Measurements from ENCODE around the gene INAVA.

The INAVA gene

GRCh38 chr1:200877839-200878551 lies 16.7 kb upstream of the INAVA start:
- no peak for DNase-seq

- no peak for DNase-seq
Observed at GRCh38 chr1:200880212-200880611, 14.5 kb upstream of the INAVA start.

GRCh38 chr1:200883118-200883517 lies 11.6 kb upstream of the INAVA start:
- DNase-seq = no peak

GRCh38 chr1:200885623-200886402 lies 8.9 kb upstream of the INAVA start:
- DNase-seq = no peak

GRCh38 chr1:200886594-200886993 lies 8.1 kb upstream of the INAVA start:
- DNase-seq = no peak

GRCh38 chr1:200887036-200887435 lies 7.7 kb upstream of the INAVA start:
- DNase-seq = no peak

- DNase-seq = no peak
Observed at GRCh38 chr1:200887772-200888348, 6.8 kb upstream of the INAVA start.

- no peak for DNase-seq
Observed at GRCh38 chr1:200888349-200888838, 6.3 kb upstream of the INAVA start.

GRCh38 chr1:200889571-200889970 lies 5.1 kb upstream of the INAVA start:
- DNase-seq = no peak

- DNase-seq = no peak
Observed at GRCh38 chr1:200890027-200890426, 4.7 kb upstream of the INAVA start.

- DNase-seq = no peak
Observed at GRCh38 chr1:200890818-200891773, 3.6 kb upstream of the INAVA start.

- DNase-seq = no peak
Observed at GRCh38 chr1:200891774-200892157, 2.9 kb upstream of the INAVA start.

GRCh38 chr1:200892546-200892945 lies 2.2 kb upstream of the INAVA start:
- DNase-seq = no peak

- DNase-seq = no peak
Observed at GRCh38 chr1:200892958-200893357, 1.7 kb upstream of the INAVA start.

- DNase-seq = no peak
Observed at GRCh38 chr1:200893411-200893901, 1.2 kb upstream of the INAVA start.

- DNase-seq = no peak
Observed at GRCh38 chr1:200895443-200895789, 716 bp downstream of the INAVA start.

GRCh38 chr1:200895801-200896530 lies 1.3 kb downstream of the INAVA start:
- DNase-seq = no peak

GRCh38 chr1:200896531-200897196 lies 2.0 kb downstream of the INAVA start:
- no peak for DNase-seq

- DNase-seq = no peak
Observed at GRCh38 chr1:200897259-200897658, 2.6 kb downstream of the INAVA start.

- no peak for DNase-seq
Observed at GRCh38 chr1:200899015-200899386, 4.3 kb downstream of the INAVA start.

- DNase-seq = no peak
Observed at GRCh38 chr1:200899451-200899915, 4.8 kb downstream of the INAVA start.
